Small intestine (tissue), 7 donors: ENCODE results near the gene SCUBE2. TPM values are rescaled to one million over a fixed set of nuclear protein-coding genes. Genes with fewer than 3 reads are reported as not detected.
"Not testable (repeated sequence)": the region's sequence is repeated elsewhere in the genome, so short reads cannot be mapped to it uniquely, and the experiment has no call there.

ENCODE experiments used
- DNase-seq, 2 donors: peaks; one replicate each; pipeline versions ENCODE4 v3.0.0 to v3.0.0-alpha.2; 2013
- FAIRE-seq: peaks from 2 replicates; lab custom pipeline; 2012; peaks lifted over from hg19 to GRCh38; lab: Jason Lieb, UNC
- H3K27ac ChIP-seq, 3 donors: one replicate each; pipeline ENCODE4 v1.5.1; 2013; ENCODE audit warnings: low read length in 2 of 3, mild to moderate bottlenecking in 2 of 3, control low read depth in 1 of 3, inconsistent platforms in 1 of 3, low read depth in 1 of 3, moderate library complexity in 1 of 3
- H3K27me3 ChIP-seq, 3 donors: one replicate each; pipeline ENCODE4 v1.6.1; 2013; ENCODE audit warnings: low read length in 3 of 3, inconsistent platforms in 1 of 3; ENCODE audit not compliant: control insufficient read depth in 3 of 3, insufficient read depth in 3 of 3
- H3K36me3 ChIP-seq, 3 donors: one replicate each; pipeline ENCODE4 v1.6.1; 2013; ENCODE audit warnings: low read length in 3 of 3, inconsistent platforms in 1 of 3, low read depth in 1 of 3, mild to moderate bottlenecking in 1 of 3, moderate library complexity in 1 of 3; ENCODE audit not compliant: control insufficient read depth in 3 of 3, insufficient read depth in 2 of 3
- H3K4me1 ChIP-seq, 3 donors: one replicate each; pipeline ENCODE4 v1.6.1; 2013; ENCODE audit warnings: low read length in 2 of 3, inconsistent platforms in 1 of 3, low read depth in 1 of 3, mild to moderate bottlenecking in 1 of 3, moderate library complexity in 1 of 3; ENCODE audit not compliant: control insufficient read depth in 3 of 3, insufficient read depth in 2 of 3
- H3K4me3 ChIP-seq, 3 donors: one replicate each; pipeline ENCODE4 v1.5.1; 2013; ENCODE audit warnings: low read length in 3 of 3, control low read depth in 1 of 3, inconsistent platforms in 1 of 3, low read depth in 1 of 3, mild to moderate bottlenecking in 1 of 3, moderate library complexity in 1 of 3
- H3K9me3 ChIP-seq, 2 donors: one replicate each; pipeline ENCODE4 v1.6.1; 2013; ENCODE audit warnings: low read depth in 1 of 2, low read length in 1 of 2; ENCODE audit not compliant: control insufficient read depth in 2 of 2, insufficient read depth in 1 of 2
- WGBS, 3 donors: extraction: QIAGEN DNeasy Blood & Tissue Kit; methylation state at CpG; one replicate each; pipeline ENCODE4 v1.1.7; 2013; 5-methylcytosine and 5-hydroxymethylcytosine counted together
- polyA plus RNA-seq, 4 donors: library from polyadenylated mRNA; stranded (reverse) in 3 of 4; unstranded in 1 of 4; fragments of 200-250 nt in 3 of 4; fragments of 120-200 nt in 1 of 4; gene quantifications; one replicate each; pipeline versions ENCODE4 v1.2.1 to v1.2.3, GENCODE V29; 2013
- donor health status: healthy with polysubstance abuse.
- donor health status: control.
- donor health status: control.
- donor health status: Bipolar disorder and iron deficiency.
- donor health status: healthy.

Gene SCUBE2
- polyA plus RNA-seq, 4 donors = under 0.01 to 8.8 (median 4.9) TPM; not detected in 1

GRCh38 chr11:8979365-8979764 lies 112.0 kb downstream of the SCUBE2 start:
- FAIRE-seq, H3K36me3 ChIP-seq, H3K4me3 ChIP-seq, H3K9me3 ChIP-seq, H3K27me3 ChIP-seq, H3K4me1 ChIP-seq, H3K27ac ChIP-seq, DNase-seq: not testable (repeated sequence)
- 84 to 95% (median 86%) methylated on average over 4 to 5 of the region's 7 CpGs for WGBS, 3 donors

- no peaks in the 10 kb centered on the region for H3K9me3 ChIP-seq
- WGBS, 3 donors = 75 to 84% (median 80%) methylated on average over 3 of the region's 3 CpGs
- no peak overlapping the region for H3K27ac ChIP-seq
- H3K4me1 ChIP-seq = no peaks in the 10 kb centered on the region
- FAIRE-seq = no peak
- no peak for DNase-seq
- no peaks in the 10 kb centered on the region for H3K36me3 ChIP-seq
- H3K4me3 ChIP-seq = no peak overlapping the region
- no peaks in the 10 kb centered on the region for H3K27me3 ChIP-seq
Observed at GRCh38 chr11:8973121-8973520, 118.3 kb downstream of the SCUBE2 start.

- Histone ChIP-seq H3K4me3 (no peak overlapping the region), H3K4me1 (no peaks in the 10 kb centered on the region), H3K9me3 (no peaks in the 10 kb centered on the region), H3K36me3 (peaks cover 0 to 6% (median 0%) of the 10 kb centered on the region in 3 donors), H3K27me3 (no peaks in the 10 kb centered on the region), H3K27ac (no peak overlapping the region)
- WGBS, 3 donors = 78 to 89% (median 80%) methylated on average over 1 of the region's 1 CpG
- FAIRE-seq (no peak), DNase-seq (no peak)
Observed at GRCh38 chr11:8971924-8972316, 119.5 kb downstream of the SCUBE2 start.

GRCh38 chr11:8971196-8971923 lies 120.0 kb downstream of the SCUBE2 start:
- Histone ChIP-seq H3K36me3 (peaks cover 0 to 6% (median 0%) of the 10 kb centered on the region in 3 donors), H3K4me1 (no peaks in the 10 kb centered on the region), H3K4me3 (no peak overlapping the region), H3K27me3 (no peaks in the 10 kb centered on the region), H3K27ac (no peak overlapping the region), H3K9me3 (no peaks in the 10 kb centered on the region)
- FAIRE-seq (no peak), DNase-seq (no peak)
- WGBS, 3 donors = 81 to 88% (median 82%) methylated on average over 2 of the region's 2 CpGs

Other genes starting within 250 kb of the SCUBE2 start
- 10 to 100 TPM; 11.6 to 24.4 (median 15.1) TPM for gene AKIP1, start 180.4 kb downstream of the SCUBE2 start, polyA plus RNA-seq
- under 1 TPM in 1 of 4 donors, not detected in 3; 0.04 TPM for gene C11orf16, start 158.7 kb downstream of the SCUBE2 start, polyA plus RNA-seq
- under 1 TPM in 1 of 4 donors, not detected in 3; 0.16 TPM for gene ASCL3, start 148.6 kb downstream of the SCUBE2 start, polyA plus RNA-seq
- 10 to 100 TPM; 31.3 to 70.3 (median 45.5) TPM for gene TMEM9B, start 127.2 kb downstream of the SCUBE2 start, polyA plus RNA-seq
- gene NRIP3, start 87.6 kb downstream of the SCUBE2 start, polyA plus RNA-seq = under 1 TPM in 2 of 4 donors, not detected in 2; 0.21 to 0.70 TPM
- gene DENND5A, start 173.8 kb upstream of the SCUBE2 start, polyA plus RNA-seq = 10 to 100 TPM in 2 of 4 donors, 1 to 10 TPM in 1, under 1 TPM in 1; 0.89 to 17.7 (median 11.0) TPM
- gene TMEM41B, start 223.0 kb upstream of the SCUBE2 start, polyA plus RNA-seq = 10 to 100 TPM; 16.5 to 36.0 (median 20.8) TPM